ENCODE results near the gene MAMLD1.

MAMLD1 gene

DNA sequence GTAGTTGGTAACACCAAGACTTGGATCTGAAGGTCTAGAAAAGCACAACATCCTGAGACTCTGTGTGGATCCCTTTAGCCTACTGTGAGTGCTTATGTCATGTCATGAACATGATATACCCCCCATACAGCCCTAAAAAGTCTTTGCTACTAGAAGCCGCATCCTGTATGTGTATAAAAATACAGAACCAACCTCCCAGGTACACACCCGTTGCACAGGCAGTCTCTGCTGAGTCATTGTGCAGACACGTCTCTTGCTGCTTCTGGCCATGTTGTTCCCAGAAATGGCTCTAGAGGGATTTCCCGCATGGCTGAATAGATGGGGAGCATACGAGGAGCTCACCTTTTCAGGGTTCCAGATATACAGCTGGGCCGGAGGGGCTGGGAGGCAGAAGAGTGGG is 93.3 kb downstream of the MAMLD1 start:
- peaks cover 0 to 4% of the 10 kb centered on the region in 2 donors for H3K9me3 Mint-ChIP-seq
- H3K27ac Mint-ChIP-seq, result peak overlapping the region in 1 of 2 donors; percentile 90
- H3K4me3 Mint-ChIP-seq, result no peak overlapping the region
- no peaks in the 10 kb centered on the region for H3K27me3 Mint-ChIP-seq
- ATAC-seq (no peak), DNase-seq (no peak)
- peaks cover 13% of the 10 kb centered on the region for H3K4me1 Mint-ChIP-seq

DNA sequence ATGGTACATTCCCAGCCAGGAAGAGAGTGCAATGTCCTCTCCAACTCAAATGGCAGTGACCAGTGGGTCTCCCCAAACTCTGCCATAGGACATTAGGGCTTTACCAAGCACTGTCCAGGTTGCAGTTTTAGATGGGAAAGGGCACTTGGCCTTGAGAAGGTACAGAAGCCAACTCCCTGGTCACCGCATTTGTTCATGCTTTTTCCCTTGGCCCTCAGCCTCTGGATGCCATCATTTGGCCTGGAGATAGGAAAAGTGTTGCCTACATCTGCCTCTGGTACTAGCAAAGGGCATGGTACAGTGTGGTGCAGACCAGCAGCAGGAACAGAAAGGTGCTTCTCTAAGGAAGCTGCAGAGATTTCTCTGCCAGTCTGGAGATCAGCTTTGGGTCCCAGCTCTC is 93.8 kb downstream of the MAMLD1 start:
- DNase-seq, result no peak
- H3K9me3 Mint-ChIP-seq, result peaks cover 0 to 4% of the 10 kb centered on the region in 2 donors
- peaks cover 13% of the 10 kb centered on the region for H3K4me1 Mint-ChIP-seq
- no peaks in the 10 kb centered on the region for H3K27me3 Mint-ChIP-seq
- no peak overlapping the region for H3K27ac Mint-ChIP-seq
- H3K4me3 Mint-ChIP-seq, result no peak overlapping the region
- no peak for ATAC-seq

DNA sequence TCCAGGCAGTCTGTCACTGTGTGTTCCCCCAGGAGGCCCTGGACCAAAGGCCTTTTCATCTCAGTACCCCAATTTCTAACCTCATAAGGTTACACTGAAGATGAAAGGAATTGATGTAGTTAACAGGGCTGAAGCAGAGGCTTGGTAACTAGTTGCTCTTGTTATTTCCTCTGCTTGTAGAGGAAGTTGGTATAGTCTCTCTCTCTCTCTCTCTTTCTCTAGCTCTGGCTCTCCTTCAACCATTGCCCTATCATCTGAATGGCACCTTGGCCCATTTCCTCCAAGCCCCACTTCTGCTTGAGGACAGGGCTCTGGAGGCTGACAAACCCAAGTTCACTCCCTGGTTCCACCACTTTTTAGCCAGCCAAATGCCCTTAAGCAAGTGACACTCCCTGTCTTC is 96.1 kb downstream of the MAMLD1 start:
- no peak for ATAC-seq
- DNase-seq, result no peak
- no peak overlapping the region for H3K27ac Mint-ChIP-seq
- H3K4me1 Mint-ChIP-seq, result peaks cover 13% of the 10 kb centered on the region
- no peaks in the 10 kb centered on the region for H3K27me3 Mint-ChIP-seq
- peaks cover 0 to 4% of the 10 kb centered on the region in 2 donors for H3K9me3 Mint-ChIP-seq
- no peak overlapping the region for H3K4me3 Mint-ChIP-seq

DNA sequence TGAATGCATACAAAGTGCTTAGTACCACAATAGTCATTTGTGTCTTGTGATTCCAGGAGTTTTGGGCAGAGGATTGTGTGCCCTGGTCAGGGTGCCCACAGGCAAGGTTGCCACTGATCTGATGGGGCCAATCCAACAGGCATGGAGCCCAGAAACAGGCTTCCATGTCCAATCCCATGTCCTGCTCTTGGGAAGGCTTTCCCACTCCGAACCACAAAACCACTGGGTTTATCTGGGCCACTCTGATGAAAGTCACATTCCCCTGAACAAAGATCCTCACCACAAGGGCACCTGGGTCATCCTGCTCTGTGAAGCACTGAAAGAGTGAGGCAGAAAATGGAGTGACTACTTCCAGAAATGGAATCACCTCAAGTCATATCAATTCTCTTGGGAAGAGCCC is 96.9 kb downstream of the MAMLD1 start:
- ATAC-seq (no peak), DNase-seq (no peak)
- Mint-ChIP-seq H3K27ac (no peak overlapping the region), H3K4me1 (peaks cover 13% of the 10 kb centered on the region), H3K9me3 (no peaks in the 10 kb centered on the region), H3K4me3 (no peak overlapping the region), H3K27me3 (no peaks in the 10 kb centered on the region)

DNA sequence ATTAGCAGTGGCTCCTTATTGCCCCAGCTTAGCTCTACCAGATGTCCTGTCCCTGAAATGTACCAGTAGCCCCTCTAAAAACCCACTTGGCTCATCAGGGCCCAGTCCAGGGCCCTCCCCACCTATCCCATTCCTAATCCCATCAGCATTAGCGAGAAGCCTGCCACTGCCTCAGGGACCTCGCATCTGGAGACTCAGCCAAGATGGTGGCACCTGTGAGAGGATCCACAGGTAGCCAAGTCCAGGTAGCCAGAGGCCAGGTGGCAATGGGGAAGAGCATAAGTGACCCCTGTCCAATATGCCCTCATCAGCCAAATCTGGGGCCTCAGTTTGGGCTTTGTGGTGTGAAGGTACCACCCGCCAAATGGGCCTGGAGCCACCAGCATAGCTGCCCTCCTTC is 97.7 kb downstream of the MAMLD1 start:
- Mint-ChIP-seq H3K4me1 (peaks cover 13% of the 10 kb centered on the region), H3K27me3 (no peaks in the 10 kb centered on the region), H3K27ac (no peak overlapping the region), H3K4me3 (no peak overlapping the region), H3K9me3 (no peaks in the 10 kb centered on the region)
- no peak for ATAC-seq
- DNase-seq, result no peak

DNA sequence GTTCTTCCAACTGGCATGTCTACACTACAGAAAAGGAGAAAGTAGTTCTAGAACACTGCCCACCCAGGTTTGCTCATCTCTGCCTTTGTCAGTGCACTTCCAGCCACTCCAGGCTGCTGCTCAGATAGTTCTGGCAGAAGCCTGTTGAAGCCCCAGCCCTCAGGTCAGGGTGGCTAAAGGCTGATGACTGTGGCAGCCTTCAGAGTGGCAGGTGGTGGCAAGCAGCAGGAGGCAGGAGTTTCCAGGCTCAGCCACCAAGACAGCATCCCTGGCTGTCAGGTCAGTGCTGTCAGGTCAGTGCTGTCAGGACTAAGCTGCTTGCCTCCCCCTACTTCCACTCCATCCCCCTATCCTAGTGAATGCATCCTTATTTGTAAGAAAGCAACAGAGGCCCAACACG is 100.4 kb downstream of the MAMLD1 start:
- Mint-ChIP-seq H3K4me3 (no peak overlapping the region), H3K4me1 (peaks cover 8% of the 10 kb centered on the region), H3K27ac (peak overlapping the region in 1 of 2 donors; percentile 76), H3K27me3 (no peaks in the 10 kb centered on the region), H3K9me3 (no peaks in the 10 kb centered on the region)
- DNase-seq (no peak), ATAC-seq (no peak)

DNA sequence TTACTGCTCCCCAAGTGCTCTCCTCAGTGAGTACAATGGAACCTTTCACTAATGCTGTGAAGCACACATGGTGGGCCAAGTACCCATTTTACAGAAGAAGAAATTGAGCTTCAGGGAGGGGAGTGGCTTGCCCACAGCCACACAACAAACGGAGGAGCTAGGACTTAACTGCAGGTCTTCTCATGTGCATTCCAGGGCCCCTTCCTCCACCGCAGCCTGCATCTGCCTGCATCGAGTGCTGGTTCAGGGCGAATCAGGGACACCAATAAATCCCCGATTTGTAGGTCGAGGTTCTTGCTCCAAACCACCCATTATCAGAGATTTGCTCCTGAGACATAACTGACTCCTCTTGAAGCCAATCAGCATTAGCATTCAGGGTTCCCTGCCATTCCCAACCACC is 100.9 kb downstream of the MAMLD1 start:
- ATAC-seq (no peak), DNase-seq (no peak)
- no peaks in the 10 kb centered on the region for H3K27me3 Mint-ChIP-seq
- no peak overlapping the region for H3K4me3 Mint-ChIP-seq
- H3K4me1 Mint-ChIP-seq, result peaks cover 6% of the 10 kb centered on the region
- H3K9me3 Mint-ChIP-seq, result no peaks in the 10 kb centered on the region
- H3K27ac Mint-ChIP-seq, result peak overlapping the region in 1 of 2 donors; percentile 76

DNA sequence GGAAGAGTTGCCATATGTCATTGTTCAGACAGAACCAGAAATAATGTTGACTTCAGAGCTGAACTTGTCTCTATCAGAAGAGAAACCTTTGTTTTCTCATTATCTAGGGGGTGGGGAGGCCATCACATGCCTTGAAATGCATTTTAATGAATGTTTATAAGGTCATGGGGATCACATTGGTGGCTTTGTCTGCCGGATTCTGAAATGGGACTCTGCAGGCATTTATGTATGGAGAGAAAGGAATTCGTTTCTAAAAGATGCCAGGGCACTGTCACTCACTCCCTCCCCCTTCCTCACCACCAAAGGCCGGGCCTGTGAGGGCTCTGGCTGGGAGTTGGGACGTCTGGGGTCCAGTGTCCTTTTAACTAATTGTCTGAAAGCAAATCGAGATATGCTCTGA is 102.2 kb downstream of the MAMLD1 start:
- H3K4me3 Mint-ChIP-seq, result no peak overlapping the region
- no peaks in the 10 kb centered on the region for H3K9me3 Mint-ChIP-seq
- H3K27me3 Mint-ChIP-seq, result no peaks in the 10 kb centered on the region
- DNase-seq (no peak), ATAC-seq (no peak)
- no peak overlapping the region for H3K27ac Mint-ChIP-seq
- H3K4me1 Mint-ChIP-seq, result no peaks in the 10 kb centered on the region

DNA sequence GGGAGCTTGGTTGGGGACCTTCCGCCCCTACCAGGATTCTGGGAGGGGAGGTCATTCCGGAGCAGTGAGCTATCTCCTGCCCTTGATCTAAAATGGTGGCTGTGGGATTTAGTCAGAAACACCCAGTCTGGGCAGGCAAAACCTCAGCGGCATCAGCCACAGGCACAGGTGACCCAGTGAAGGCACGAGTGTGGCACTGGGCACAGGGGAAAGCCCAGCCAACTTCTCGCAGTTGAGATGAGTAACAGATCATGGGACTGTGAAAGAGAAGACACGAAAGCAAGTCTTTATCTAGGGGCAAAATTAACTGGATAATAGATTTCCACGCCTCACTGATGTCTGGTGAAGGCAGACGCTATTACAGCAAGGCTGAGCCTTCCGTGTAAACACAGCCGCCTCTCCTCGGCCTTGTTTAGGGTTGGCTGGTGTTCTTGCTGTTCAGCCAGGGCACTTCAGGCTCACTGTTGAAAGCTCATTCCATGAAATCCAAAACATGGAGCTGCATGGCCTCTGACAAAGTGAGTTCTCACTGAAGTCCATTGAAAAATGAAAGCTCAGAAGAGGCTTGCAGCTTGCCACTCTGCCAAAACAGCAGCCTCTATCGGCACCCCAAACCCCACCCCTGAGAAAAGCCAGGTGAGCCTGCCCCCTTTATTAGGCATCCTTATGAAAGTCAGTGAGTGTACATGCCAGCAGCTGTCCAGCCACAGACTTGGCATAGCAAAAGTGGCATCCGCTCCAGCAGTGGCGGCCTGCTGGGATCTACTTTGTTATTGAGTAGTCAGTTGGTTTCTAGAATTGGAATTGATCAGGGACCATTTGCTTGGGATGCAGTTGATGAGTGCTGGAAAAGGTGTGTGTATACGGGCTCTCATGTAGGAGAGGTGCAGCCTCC is 103.0 kb downstream of the MAMLD1 start:
- Mint-ChIP-seq H3K27ac (no peak overlapping the region), H3K9me3 (no peaks in the 10 kb centered on the region), H3K27me3 (no peaks in the 10 kb centered on the region), H3K4me3 (no peak overlapping the region), H3K4me1 (no peaks in the 10 kb centered on the region)
- ATAC-seq, result no peak
- DNase-seq, result no peak

DNA sequence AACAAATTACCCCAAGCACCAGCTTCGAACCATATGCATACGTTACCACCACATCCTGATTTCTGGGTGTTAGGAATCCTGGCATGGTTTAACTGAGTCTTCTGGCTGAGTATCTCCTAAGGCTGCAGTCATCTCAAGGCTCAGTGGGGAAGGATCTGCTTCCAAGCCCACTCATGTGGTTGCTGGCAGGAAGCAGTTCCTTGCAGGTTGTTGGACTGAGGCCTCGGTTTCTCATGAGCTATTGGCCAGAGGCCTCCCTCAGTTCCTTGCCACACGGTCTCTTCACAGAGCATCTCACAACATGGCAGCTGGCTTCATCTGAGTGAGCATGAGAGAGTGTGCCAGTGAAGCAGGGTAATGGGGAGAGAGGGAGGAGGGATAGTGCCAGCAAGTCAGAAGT is 109.2 kb downstream of the MAMLD1 start:
- Mint-ChIP-seq H3K4me1 (peaks cover 11% of the 10 kb centered on the region), H3K27me3 (no peaks in the 10 kb centered on the region), H3K27ac (no peak overlapping the region), H3K4me3 (no peak overlapping the region), H3K9me3 (no peaks in the 10 kb centered on the region)
- ATAC-seq (no peak), DNase-seq (no peak)

DNA sequence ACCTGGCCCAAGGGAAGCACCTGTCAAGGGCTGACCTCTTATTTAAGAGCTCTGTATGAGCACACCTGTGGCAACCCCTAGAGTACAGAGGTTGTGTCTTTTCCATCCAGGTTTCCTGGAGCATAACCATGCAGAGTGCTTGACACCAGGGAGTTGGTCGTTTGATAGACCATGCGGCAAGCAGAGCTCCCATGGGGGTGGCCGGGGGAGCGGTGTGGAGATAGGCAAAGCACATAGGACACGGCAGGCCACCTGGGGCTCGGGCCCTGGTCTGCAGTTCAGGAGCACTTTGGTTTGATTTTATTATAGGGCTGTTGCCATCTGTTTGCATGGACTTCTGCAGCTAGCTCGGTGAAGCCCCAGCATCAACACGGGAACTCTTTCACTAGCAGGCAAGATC is 110.3 kb downstream of the MAMLD1 start:
- DNase-seq, result no peak
- Mint-ChIP-seq H3K9me3 (no peaks in the 10 kb centered on the region), H3K4me3 (no peak overlapping the region), H3K27ac (no peak overlapping the region), H3K27me3 (no peaks in the 10 kb centered on the region), H3K4me1 (peaks cover 22% of the 10 kb centered on the region)
- no peak for ATAC-seq

DNA sequence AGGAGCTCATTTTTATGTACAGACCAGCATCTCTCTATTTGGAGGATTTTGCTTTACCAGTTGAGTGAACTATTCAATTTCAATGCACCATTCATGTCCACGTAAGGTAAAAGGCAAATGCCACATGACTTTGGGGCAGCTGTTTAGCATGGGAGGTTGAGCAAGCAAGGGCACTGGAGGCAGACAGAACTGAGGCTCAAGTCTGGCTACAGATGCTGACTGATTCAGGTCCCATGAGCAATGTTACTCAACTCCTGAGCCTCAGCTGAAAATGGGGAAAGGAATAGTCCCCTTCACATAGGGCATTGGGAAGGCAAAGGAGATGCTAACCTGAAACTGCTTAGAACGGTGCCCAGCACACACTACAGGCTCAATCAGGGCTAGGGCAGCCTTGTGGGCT is 112.3 kb downstream of the MAMLD1 start:
- Mint-ChIP-seq H3K27ac (no peak overlapping the region), H3K9me3 (no peaks in the 10 kb centered on the region), H3K4me3 (no peak overlapping the region), H3K4me1 (peaks cover 37% of the 10 kb centered on the region), H3K27me3 (no peaks in the 10 kb centered on the region)
- DNase-seq (no peak), ATAC-seq (no peak)

DNA sequence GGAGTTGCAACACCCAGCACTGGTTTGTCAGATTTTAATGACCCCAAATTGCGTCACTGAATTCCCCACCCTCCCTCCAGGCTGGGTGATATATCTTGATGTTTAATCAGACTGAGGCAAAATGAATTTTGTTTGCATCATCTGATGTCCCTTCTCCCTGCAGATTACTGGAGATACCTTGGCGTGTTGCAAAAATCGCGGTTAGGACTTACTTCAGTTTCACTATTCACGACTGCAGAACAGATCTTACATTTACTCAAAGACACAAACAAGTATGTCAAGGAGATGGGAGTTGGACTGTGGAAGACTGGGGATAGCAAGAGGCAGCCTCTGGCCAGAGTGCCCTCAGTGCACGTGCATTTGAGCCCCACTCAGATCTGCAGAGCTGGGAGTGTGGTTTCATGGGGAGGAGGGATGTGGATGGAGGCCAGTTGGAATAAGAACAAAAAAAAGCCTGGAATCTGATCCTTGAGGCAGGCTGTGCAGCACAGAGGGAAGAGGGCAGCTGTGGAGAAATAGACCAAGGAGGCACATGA is 113.1 kb downstream of the MAMLD1 start:
- H3K27ac Mint-ChIP-seq, result no peak overlapping the region
- ATAC-seq, result no peak
- H3K9me3 Mint-ChIP-seq, result no peaks in the 10 kb centered on the region
- no peak for DNase-seq
- H3K4me3 Mint-ChIP-seq, result no peak overlapping the region
- peaks cover 44% of the 10 kb centered on the region for H3K4me1 Mint-ChIP-seq
- H3K27me3 Mint-ChIP-seq, result no peaks in the 10 kb centered on the region

DNA sequence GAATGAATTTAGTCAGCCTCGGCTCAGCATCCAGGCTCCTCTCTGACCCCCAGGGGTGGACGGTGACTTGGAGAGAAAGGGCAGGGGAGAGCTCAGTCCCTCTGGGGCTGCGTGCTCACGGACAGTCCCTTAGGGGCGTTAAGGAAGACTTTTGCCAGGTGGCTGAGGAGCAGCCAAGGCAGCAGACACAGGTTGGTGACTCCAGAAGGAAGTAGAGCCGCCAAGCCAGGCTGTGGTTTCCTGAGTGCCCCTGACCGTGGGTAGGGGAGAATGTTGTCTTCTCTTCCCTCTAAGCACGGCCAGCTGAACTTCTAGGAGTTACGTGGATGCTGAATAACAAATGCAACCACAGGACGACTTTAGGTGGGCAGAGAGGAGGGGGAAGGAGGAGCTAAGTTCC is 114.3 kb downstream of the MAMLD1 start:
- Mint-ChIP-seq H3K27me3 (no peaks in the 10 kb centered on the region), H3K9me3 (no peaks in the 10 kb centered on the region), H3K4me1 (peaks cover 56% of the 10 kb centered on the region), H3K27ac (no peak overlapping the region), H3K4me3 (peak overlapping the region in 1 of 2 donors; percentile 15)
- no peak for DNase-seq
- no peak for ATAC-seq

DNA sequence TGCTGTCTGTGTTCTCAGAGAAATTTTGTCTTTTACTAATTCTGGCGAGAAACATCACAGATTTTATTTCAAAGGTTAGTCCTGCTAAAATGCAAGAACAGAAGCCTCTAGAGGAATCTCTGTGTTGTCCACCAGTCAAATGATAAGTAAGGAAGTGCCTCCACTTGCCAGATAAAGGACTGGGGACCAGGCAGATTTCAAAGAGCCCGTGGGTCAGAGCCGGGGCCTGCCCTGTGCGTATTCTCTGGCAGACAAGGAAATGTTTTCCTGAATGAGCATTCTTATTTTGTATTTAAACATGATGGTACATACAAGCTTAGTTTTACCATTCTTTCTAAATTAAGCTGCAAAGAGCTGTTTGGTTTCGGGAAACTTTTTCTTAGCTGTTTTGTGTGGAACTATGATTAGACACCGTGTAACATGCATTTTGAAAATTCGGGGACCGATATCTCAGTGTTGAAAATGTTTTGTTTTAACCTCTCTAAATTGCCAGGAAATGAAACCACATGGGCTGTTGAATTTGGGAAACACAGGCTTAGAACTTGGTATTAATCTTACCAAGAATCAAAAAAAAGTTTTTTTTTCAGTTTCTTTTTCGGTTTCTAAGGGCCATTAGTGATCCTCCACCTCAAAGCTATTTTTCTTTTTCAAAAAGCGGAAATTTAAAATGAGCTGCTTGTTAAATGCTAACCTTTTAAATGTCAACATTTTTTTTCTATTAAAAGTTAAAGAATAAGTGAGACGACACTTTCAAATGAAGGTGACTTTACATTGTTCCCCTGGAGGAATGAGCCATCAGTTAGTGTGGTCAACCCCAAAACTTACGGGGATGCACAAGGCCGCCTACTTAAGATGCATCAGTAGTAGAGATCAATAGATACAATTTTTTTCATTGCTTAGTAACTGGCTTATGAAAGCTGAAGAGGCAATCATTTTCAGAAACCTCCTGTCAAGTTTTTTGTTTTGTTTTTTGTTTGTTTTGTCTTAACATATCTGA is 115.7 kb downstream of the MAMLD1 start:
- ATAC-seq (peak; percentile 85), DNase-seq (peak in 1 of 2 donors; percentile 60)
- peak overlapping the region in 1 of 2 donors; percentile 81 for H3K27ac Mint-ChIP-seq
- H3K27me3 Mint-ChIP-seq, result no peaks in the 10 kb centered on the region
- H3K9me3 Mint-ChIP-seq, result no peaks in the 10 kb centered on the region
- peaks cover 70% of the 10 kb centered on the region for H3K4me1 Mint-ChIP-seq
- peak overlapping the region; percentile 37 to 62 for H3K4me3 Mint-ChIP-seq
